SK-N-SH treated with all-trans-retinoic acid at 6 μM for 48 hours (cell line): ENCODE results near the gene RARS2.

Source experiments
- ARNTL ChIP-seq: fragments of 450-650 bp; formaldehyde crosslinking; IDR thresholded peaks from 2 replicates; pipeline ENCODE4 v1.5.0; 2020; ENCODE audit warnings: low read depth, mild to moderate bottlenecking, moderate library complexity, borderline replicate concordance
- CSDC2 ChIP-seq: fragments of 250-450 bp; sonication (Bioruptor Pico); IDR thresholded peaks from 2 replicates; pipeline ENCODE4 v1.5.0; 2020; ENCODE audit warnings: mild to moderate bottlenecking, moderate library complexity
- ESRRG ChIP-seq: fragments of 250-450 bp; sonication (Bioruptor Pico); IDR thresholded peaks from 2 replicates; pipeline ENCODE4 v1.6.1; 2021; ENCODE audit warnings: mild to moderate bottlenecking
- ISL1 ChIP-seq: fragments of 250-450 bp; sonication (Bioruptor Pico); IDR thresholded peaks from 2 replicates; pipeline ENCODE4 v2.1.2; 2022; ENCODE audit warnings: mild to moderate bottlenecking, moderate library complexity
- RARB ChIP-seq: fragments of 250-450 bp; sonication (Bioruptor Pico); IDR thresholded peaks from 2 replicates; pipeline ENCODE4 v1.8.0; 2021; ENCODE audit warnings: mild to moderate bottlenecking, moderate library complexity
- TCF4 ChIP-seq: fragments of 250-450 bp; sonication (Bioruptor Pico); IDR thresholded peaks from 2 replicates; pipeline ENCODE4 v1.8.0; 2021; ENCODE audit warnings: mild to moderate bottlenecking, moderate library complexity, borderline replicate concordance
- TOX ChIP-seq: fragments of 250-450 bp; sonication (Bioruptor Pico); IDR thresholded peaks from 2 replicates; pipeline ENCODE4 v1.8.0; 2021; ENCODE audit warnings: mild to moderate bottlenecking, moderate library complexity, borderline replicate concordance
- ZC3H10 ChIP-seq: fragments of 250-450 bp; sonication (Bioruptor Pico); IDR thresholded peaks from 2 replicates; pipeline ENCODE4 v1.5.1; 2021; ENCODE audit warnings: mild to moderate bottlenecking, moderate library complexity
- ZFP3 ChIP-seq: fragments of 250-450 bp; sonication (Bioruptor Pico); IDR thresholded peaks from 2 replicates; pipeline ENCODE4 v1.5.0; 2020; ENCODE audit warnings: mild to moderate bottlenecking, moderate library complexity
- ZFP30 ChIP-seq: fragments of 450-650 bp; formaldehyde crosslinking; IDR thresholded peaks from 2 replicates; pipeline ENCODE4 v1.5.0; 2022; ENCODE audit warnings: mild to moderate bottlenecking, moderate library complexity
- ZNF70 ChIP-seq: fragments of 450-650 bp; formaldehyde crosslinking; IDR thresholded peaks from 2 replicates; pipeline ENCODE4 v1.5.0; 2020; ENCODE audit warnings: mild to moderate bottlenecking, moderate library complexity
- TF ChIP-seq, protein P1 (sequence below): fragments of 250-450 bp; sonication (Bioruptor Pico); IDR thresholded peaks from 2 replicates; pipeline ENCODE4 v1.8.0; 2020; ENCODE audit warnings: mild to moderate bottlenecking, moderate library complexity, borderline replicate concordance
- TF ChIP-seq, protein P2 (sequence below): fragments of 250-450 bp; sonication (Bioruptor Pico); IDR thresholded peaks from 2 replicates; pipeline ENCODE4 v1.8.0; 2021; ENCODE audit warnings: low read depth, mild to moderate bottlenecking, moderate library complexity, borderline replicate concordance
- TF ChIP-seq, protein P3 (sequence below): fragments of 250-450 bp; sonication (Bioruptor Pico); IDR thresholded peaks from 2 replicates; pipeline ENCODE4 v1.5.1; 2021; ENCODE audit warnings: mild to moderate bottlenecking, moderate library complexity

DNA sequence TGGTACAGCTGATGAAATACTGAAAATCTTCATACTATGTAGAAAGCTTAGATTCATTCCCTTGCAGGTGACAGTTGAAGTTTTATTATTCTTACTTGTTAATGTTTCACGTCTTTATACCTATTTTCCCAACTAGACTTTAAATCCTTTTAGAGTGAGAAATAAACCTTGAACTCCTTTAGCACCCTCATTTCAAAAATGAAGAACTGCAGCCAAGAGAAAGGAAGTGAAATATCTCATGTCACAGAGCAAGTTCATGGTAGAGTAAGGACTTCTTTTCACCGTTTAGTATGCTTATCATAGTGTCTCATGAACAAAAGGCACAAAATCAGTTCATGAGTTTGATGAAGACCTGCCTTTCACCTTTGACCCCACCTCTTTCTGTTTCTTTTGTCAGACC, 38.6 kb upstream of the RARS2 start:
- TF ChIP-seq TCF4 (CRISPR knock-in tag): no peak
- TF ChIP-seq, protein P1, sequence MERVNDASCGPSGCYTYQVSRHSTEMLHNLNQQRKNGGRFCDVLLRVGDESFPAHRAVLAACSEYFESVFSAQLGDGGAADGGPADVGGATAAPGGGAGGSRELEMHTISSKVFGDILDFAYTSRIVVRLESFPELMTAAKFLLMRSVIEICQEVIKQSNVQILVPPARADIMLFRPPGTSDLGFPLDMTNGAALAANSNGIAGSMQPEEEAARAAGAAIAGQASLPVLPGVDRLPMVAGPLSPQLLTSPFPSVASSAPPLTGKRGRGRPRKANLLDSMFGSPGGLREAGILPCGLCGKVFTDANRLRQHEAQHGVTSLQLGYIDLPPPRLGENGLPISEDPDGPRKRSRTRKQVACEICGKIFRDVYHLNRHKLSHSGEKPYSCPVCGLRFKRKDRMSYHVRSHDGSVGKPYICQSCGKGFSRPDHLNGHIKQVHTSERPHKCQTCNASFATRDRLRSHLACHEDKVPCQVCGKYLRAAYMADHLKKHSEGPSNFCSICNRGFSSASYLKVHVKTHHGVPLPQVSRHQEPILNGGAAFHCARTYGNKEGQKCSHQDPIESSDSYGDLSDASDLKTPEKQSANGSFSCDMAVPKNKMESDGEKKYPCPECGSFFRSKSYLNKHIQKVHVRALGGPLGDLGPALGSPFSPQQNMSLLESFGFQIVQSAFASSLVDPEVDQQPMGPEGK (CRISPR knock-in tag): no peak
- no peak for TF ChIP-seq CSDC2
- no peak for TF ChIP-seq ARNTL (CRISPR knock-in tag)
- no peak for TF ChIP-seq ZFP3 (CRISPR knock-in tag)
- TF ChIP-seq, protein P2, sequence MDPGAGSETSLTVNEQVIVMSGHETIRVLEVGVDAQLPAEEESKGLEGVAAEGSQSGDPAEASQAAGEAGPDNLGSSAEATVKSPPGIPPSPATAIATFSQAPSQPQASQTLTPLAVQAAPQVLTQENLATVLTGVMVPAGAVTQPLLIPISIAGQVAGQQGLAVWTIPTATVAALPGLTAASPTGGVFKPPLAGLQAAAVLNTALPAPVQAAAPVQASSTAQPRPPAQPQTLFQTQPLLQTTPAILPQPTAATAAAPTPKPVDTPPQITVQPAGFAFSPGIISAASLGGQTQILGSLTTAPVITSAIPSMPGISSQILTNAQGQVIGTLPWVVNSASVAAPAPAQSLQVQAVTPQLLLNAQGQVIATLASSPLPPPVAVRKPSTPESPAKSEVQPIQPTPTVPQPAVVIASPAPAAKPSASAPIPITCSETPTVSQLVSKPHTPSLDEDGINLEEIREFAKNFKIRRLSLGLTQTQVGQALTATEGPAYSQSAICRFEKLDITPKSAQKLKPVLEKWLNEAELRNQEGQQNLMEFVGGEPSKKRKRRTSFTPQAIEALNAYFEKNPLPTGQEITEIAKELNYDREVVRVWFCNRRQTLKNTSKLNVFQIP: no peak
- no peak for TF ChIP-seq ESRRG (CRISPR knock-in tag)
- no peak for TF ChIP-seq ZC3H10
- TF ChIP-seq RARB (CRISPR knock-in tag): no peak
- TF ChIP-seq ZNF70 (CRISPR knock-in tag): no peak
- TF ChIP-seq ZFP30 (CRISPR knock-in tag): no peak
- TF ChIP-seq TOX (CRISPR knock-in tag): no peak
- TF ChIP-seq, protein P3, sequence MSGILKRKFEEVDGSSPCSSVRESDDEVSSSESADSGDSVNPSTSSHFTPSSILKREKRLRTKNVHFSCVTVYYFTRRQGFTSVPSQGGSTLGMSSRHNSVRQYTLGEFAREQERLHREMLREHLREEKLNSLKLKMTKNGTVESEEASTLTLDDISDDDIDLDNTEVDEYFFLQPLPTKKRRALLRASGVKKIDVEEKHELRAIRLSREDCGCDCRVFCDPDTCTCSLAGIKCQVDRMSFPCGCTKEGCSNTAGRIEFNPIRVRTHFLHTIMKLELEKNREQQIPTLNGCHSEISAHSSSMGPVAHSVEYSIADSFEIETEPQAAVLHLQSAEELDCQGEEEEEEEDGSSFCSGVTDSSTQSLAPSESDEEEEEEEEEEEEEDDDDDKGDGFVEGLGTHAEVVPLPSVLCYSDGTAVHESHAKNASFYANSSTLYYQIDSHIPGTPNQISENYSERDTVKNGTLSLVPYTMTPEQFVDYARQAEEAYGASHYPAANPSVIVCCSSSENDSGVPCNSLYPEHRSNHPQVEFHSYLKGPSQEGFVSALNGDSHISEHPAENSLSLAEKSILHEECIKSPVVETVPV: no peak
- no peak for TF ChIP-seq ISL1
